ENCODE data around the gene SERINC2.

Gene SERINC2

DNA sequence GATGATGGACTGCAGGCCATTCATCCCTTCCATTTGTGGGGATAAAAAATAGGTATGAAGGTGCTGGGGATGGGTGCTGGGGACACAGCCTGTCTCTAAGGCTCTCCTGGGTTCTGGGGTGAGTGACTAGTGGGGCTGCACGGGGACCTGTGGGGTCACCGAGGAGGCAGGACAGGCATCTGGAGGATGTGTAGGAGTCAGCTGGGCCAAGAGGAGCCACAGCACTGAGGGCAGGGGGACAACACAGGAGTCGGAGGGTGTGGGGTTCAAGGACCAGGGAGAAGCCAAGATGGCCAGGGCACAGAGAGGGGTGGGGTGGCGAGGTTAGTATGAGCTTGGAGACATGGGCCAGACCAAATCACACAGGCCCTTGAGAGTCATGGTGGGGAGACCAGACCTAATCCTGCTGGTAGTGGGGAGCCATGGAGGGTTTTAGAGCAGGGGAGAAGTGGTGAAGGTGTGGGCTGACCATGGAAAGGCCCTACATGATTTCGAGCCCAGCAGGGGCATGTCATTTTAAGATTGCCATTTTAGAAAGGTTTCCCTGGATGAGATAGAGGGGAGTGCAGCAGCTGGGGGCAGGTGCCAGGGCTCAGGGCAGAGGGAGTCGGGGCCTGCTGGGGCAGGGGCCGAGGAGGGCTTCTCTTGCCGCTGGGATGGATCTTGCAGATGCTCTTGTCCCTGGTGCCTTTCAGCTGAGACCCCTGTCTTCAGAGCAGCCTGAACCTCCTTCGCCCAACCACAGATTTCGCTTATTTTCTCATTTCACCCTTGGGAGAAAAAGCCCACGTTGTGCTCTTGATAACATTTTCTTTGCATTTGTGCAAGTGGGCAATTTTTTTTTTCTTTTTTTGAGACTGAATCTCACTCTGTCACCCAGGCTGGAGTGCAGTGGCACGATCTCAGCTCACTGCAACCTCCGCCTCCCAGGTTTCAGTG, 22.7 kb downstream of the SERINC2 start:
- Histone ChIP-seq H4K20me1 (ENCODE audit: insufficient read depth, low read length) (no peaks in the 10 kb centered on the region), H3K9ac (ENCODE audit: low read length) (no peak overlapping the region), H3K79me2 (ENCODE audit: low read length) (no peaks in the 10 kb centered on the region), H3K4me2 (ENCODE audit: low read depth, low read length) (no peak overlapping the region), H3K9me2 (replicated peaks; ENCODE audit: insufficient read depth, low read length) (no peaks in the 10 kb centered on the region), H3F3A (ENCODE audit: insufficient read depth, low read length) (no peaks in the 10 kb centered on the region), H3K4me1 (ENCODE audit: low read length) (peaks cover 5% of the 10 kb centered on the region), H3K9me3 (replicated peaks; ENCODE audit: insufficient read depth, low read length) (no peaks in the 10 kb centered on the region), H3K4me3 (ENCODE audit: low read length) (no peak overlapping the region), H2AFZ (ENCODE audit: low read length) (no peak overlapping the region), H3K27me3 (replicated peaks; ENCODE audit: insufficient read depth, low read length) (no peaks in the 10 kb centered on the region), H3K27ac (ENCODE audit: low read length) (no peak overlapping the region), H3K36me3 (replicated peaks; ENCODE audit: insufficient read depth, low read length) (no peaks in the 10 kb centered on the region)
- TF ChIP-seq, protein P1, sequence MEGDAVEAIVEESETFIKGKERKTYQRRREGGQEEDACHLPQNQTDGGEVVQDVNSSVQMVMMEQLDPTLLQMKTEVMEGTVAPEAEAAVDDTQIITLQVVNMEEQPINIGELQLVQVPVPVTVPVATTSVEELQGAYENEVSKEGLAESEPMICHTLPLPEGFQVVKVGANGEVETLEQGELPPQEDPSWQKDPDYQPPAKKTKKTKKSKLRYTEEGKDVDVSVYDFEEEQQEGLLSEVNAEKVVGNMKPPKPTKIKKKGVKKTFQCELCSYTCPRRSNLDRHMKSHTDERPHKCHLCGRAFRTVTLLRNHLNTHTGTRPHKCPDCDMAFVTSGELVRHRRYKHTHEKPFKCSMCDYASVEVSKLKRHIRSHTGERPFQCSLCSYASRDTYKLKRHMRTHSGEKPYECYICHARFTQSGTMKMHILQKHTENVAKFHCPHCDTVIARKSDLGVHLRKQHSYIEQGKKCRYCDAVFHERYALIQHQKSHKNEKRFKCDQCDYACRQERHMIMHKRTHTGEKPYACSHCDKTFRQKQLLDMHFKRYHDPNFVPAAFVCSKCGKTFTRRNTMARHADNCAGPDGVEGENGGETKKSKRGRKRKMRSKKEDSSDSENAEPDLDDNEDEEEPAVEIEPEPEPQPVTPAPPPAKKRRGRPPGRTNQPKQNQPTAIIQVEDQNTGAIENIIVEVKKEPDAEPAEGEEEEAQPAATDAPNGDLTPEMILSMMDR (IDR thresholded peaks at IDR 0.05; ENCODE audit: low read length), result no peak
- TF ChIP-seq EZH2 (optimal IDR thresholded peaks at IDR 0.05; ENCODE audit: low read depth, low read length), result no peak
- TF ChIP-seq EZH2phosphoT487 (IDR thresholded peaks at IDR 0.05; ENCODE audit: low read length), result no peak
- DNase-seq, result no peak

DNA sequence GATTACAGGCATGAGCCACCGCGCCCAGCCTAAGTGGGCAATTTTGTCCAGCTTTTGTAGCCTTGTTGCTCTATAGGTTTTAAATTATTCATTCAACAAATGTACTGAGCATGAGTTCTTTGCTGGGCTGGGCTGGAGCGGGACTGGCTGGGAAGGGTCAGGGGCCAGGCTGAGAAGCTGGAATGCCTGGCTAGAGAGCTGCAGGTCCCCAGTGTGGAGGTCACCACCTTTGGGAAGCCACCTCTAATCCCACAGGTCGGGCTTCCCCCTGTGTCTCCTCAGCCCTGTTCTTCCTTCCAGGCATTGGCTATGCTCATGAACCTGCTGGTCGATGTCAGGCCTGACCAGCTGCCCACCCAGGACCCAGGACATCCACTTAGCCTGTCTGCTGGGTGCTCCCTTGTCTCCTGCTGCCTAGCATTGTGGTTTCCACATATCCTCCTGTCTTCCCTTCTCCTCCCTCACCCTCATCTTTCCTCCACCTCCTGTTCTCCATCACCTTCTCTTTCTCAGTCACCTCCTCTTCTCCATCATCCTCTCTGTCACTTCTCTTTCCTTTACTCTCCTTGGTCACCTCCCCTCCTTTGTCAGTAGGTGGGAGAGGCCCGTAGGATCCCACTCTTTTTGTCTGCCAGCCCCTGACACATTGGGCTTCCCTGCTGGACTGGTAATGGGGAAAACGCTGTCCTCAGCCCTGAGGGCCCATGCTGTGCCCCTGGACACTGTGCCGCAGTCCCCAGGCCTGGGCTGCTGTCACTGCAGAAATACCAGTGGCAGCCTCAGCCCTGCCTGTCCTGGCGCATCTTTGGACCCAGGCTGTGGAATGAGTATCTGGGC, 23.8 kb downstream of the SERINC2 start:
- Histone ChIP-seq H3K79me2 (ENCODE audit: low read length) (no peaks in the 10 kb centered on the region), H4K20me1 (ENCODE audit: insufficient read depth, low read length) (no peaks in the 10 kb centered on the region), H3K4me3 (ENCODE audit: low read length) (no peak overlapping the region), H3K36me3 (replicated peaks; ENCODE audit: insufficient read depth, low read length) (no peaks in the 10 kb centered on the region), H3F3A (ENCODE audit: insufficient read depth, low read length) (peaks cover 8% of the 10 kb centered on the region), H3K27me3 (replicated peaks; ENCODE audit: insufficient read depth, low read length) (no peaks in the 10 kb centered on the region), H3K27ac (ENCODE audit: low read length) (no peak overlapping the region), H3K4me2 (ENCODE audit: low read depth, low read length) (no peak overlapping the region), H3K9me3 (replicated peaks; ENCODE audit: insufficient read depth, low read length) (no peaks in the 10 kb centered on the region), H3K4me1 (ENCODE audit: low read length) (peaks cover 14% of the 10 kb centered on the region), H3K9ac (ENCODE audit: low read length) (no peak overlapping the region), H2AFZ (ENCODE audit: low read length) (no peak overlapping the region), H3K9me2 (replicated peaks; ENCODE audit: insufficient read depth, low read length) (no peaks in the 10 kb centered on the region)
- no peak for TF ChIP-seq EZH2phosphoT487 (IDR thresholded peaks at IDR 0.05; ENCODE audit: low read length)
- TF ChIP-seq EZH2 (optimal IDR thresholded peaks at IDR 0.05; ENCODE audit: low read depth, low read length), result no peak
- TF ChIP-seq, protein P1 (IDR thresholded peaks at IDR 0.05; ENCODE audit: low read length), result no peak
- no peak for DNase-seq

DNA sequence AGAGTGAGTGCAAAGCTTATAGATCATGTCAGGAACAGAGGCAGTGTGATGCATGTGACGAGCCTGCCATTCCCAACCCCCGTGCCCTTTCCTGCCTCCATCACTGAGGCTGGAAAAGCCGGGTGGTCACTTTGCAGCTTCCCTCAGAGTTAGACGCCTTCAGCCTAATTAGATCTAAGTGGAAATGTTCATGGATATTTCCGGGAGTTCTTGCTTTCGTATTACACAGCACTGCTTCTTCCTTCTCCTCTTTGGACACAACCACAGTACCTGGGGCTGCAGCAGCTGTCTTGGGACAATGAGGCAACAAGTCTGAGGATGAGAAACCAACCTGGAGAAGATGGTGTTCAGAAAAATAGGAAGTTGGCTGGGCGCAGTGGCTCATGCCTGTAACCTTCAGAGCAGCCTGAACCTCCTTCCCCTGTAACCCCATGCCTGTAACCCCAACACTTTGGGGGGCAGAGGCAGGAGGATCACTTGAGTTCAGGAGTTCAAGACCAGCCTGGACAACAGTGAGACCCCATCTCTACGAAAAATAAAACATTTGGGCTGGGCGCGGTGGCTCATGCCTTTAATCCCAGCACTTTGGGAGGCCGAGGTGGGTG, 24.5 kb downstream of the SERINC2 start:
- Histone ChIP-seq H3K4me2 (ENCODE audit: low read depth, low read length) (no peak overlapping the region), H3F3A (ENCODE audit: insufficient read depth, low read length) (peaks cover 15% of the 10 kb centered on the region), H2AFZ (ENCODE audit: low read length) (no peak overlapping the region), H3K4me1 (ENCODE audit: low read length) (peaks cover 21% of the 10 kb centered on the region), H3K27me3 (replicated peaks; ENCODE audit: insufficient read depth, low read length) (no peaks in the 10 kb centered on the region), H3K79me2 (ENCODE audit: low read length) (no peaks in the 10 kb centered on the region), H3K9me2 (replicated peaks; ENCODE audit: insufficient read depth, low read length) (no peaks in the 10 kb centered on the region), H3K36me3 (replicated peaks; ENCODE audit: insufficient read depth, low read length) (no peaks in the 10 kb centered on the region), H3K27ac (ENCODE audit: low read length) (no peak overlapping the region), H3K4me3 (ENCODE audit: low read length) (no peak overlapping the region), H3K9ac (ENCODE audit: low read length) (no peak overlapping the region), H4K20me1 (ENCODE audit: insufficient read depth, low read length) (no peaks in the 10 kb centered on the region), H3K9me3 (replicated peaks; ENCODE audit: insufficient read depth, low read length) (no peaks in the 10 kb centered on the region)
- no peak for DNase-seq
- no peak for TF ChIP-seq EZH2 (optimal IDR thresholded peaks at IDR 0.05; ENCODE audit: low read depth, low read length)
- no peak for TF ChIP-seq EZH2phosphoT487 (IDR thresholded peaks at IDR 0.05; ENCODE audit: low read length)
- TF ChIP-seq, protein P1 (IDR thresholded peaks at IDR 0.05; ENCODE audit: low read length), result no peak
